ENCODE measurements around the gene TMEM115.

DNA sequence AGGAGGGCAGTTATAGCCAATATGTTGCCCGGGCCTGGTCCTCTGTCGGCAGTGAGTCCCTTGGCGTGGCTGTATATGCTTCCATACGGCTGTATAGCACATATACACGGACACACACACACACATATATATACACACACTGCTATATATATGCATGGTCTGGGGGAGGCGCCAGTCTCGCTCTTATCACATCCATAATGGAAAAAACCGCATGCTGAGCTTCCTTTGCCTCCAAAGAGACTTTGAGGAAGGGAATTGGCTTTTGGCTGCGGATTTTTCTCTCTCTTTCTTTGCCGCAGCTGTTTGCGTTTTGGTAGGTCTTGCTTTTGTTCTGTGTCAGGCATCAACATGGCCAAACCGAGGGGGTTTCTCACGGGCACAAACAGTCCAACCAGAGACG, 11.3 kb upstream of the TMEM115 start:
- TF ChIP-seq MXI1 (IDR thresholded peaks at IDR 0.05; ENCODE audit: borderline replicate concordance, low read depth, low read length) (no peak), CHD1 (IDR thresholded peaks at IDR 0.05; ENCODE audit: low read depth, low read length) (no peak), POLR2A (IDR thresholded peaks at IDR 0.05; ENCODE audit: low read depth, low read length) (no peak), FOS (IDR thresholded peaks at IDR 0.05; ENCODE audit: low read depth, low read length) (no peak), RFX5 (IDR thresholded peaks at IDR 0.05; ENCODE audit: low read depth, low read length) (no peak), RCOR1 (IDR thresholded peaks at IDR 0.05; ENCODE audit: insufficient replicate concordance, low read length) (no peak), BHLHE40 (IDR thresholded peaks at IDR 0.05; ENCODE audit: low read depth, low read length) (no peak), RAD21 (IDR thresholded peaks at IDR 0.05; ENCODE audit: low read length) (peak; percentile 42), CEBPB (IDR thresholded peaks at IDR 0.05; ENCODE audit: low read depth, low read length) (no peak), MAFK (IDR thresholded peaks at IDR 0.05; ENCODE audit: low read depth, low read length) (no peak)
- TF ChIP-seq, protein P1, sequence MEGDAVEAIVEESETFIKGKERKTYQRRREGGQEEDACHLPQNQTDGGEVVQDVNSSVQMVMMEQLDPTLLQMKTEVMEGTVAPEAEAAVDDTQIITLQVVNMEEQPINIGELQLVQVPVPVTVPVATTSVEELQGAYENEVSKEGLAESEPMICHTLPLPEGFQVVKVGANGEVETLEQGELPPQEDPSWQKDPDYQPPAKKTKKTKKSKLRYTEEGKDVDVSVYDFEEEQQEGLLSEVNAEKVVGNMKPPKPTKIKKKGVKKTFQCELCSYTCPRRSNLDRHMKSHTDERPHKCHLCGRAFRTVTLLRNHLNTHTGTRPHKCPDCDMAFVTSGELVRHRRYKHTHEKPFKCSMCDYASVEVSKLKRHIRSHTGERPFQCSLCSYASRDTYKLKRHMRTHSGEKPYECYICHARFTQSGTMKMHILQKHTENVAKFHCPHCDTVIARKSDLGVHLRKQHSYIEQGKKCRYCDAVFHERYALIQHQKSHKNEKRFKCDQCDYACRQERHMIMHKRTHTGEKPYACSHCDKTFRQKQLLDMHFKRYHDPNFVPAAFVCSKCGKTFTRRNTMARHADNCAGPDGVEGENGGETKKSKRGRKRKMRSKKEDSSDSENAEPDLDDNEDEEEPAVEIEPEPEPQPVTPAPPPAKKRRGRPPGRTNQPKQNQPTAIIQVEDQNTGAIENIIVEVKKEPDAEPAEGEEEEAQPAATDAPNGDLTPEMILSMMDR (conservative IDR thresholded peaks at IDR 0.05; ENCODE audit: low read depth, low read length) = peak; percentile 26; the same call in 1 of the 2 replicates
- TF ChIP-seq, protein P2, sequence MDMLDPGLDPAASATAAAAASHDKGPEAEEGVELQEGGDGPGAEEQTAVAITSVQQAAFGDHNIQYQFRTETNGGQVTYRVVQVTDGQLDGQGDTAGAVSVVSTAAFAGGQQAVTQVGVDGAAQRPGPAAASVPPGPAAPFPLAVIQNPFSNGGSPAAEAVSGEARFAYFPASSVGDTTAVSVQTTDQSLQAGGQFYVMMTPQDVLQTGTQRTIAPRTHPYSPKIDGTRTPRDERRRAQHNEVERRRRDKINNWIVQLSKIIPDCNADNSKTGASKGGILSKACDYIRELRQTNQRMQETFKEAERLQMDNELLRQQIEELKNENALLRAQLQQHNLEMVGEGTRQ (IDR thresholded peaks at IDR 0.05; ENCODE audit: low read depth, low read length) = no peak
- TF ChIP-seq, protein P3, sequence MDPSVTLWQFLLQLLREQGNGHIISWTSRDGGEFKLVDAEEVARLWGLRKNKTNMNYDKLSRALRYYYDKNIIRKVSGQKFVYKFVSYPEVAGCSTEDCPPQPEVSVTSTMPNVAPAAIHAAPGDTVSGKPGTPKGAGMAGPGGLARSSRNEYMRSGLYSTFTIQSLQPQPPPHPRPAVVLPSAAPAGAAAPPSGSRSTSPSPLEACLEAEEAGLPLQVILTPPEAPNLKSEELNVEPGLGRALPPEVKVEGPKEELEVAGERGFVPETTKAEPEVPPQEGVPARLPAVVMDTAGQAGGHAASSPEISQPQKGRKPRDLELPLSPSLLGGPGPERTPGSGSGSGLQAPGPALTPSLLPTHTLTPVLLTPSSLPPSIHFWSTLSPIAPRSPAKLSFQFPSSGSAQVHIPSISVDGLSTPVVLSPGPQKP (IDR thresholded peaks at IDR 0.05; ENCODE audit: borderline replicate concordance, low read depth, low read length) = no peak
